Loucy (cell line): ENCODE measurements around the gene CRYGS.

Experiments used
- EZH2phosphoT487 ChIP-seq: fragments of 200-600 bp; IDR thresholded peaks from 2 replicates; pipeline ENCODE4 v1.6.1; 2018; ENCODE audit warnings: antibody characterized with exemption, mild to moderate bottlenecking, moderate library complexity, borderline replicate concordance
- TF ChIP-seq, protein P1 (sequence below): fragments of 200-600 bp; sonication (generic); conservative IDR thresholded peaks from 2 replicates; pipeline ENCODE4 v1.5.1; 2014; ENCODE audit warnings: mild to moderate bottlenecking, antibody characterized with exemption, low read length

DNA sequence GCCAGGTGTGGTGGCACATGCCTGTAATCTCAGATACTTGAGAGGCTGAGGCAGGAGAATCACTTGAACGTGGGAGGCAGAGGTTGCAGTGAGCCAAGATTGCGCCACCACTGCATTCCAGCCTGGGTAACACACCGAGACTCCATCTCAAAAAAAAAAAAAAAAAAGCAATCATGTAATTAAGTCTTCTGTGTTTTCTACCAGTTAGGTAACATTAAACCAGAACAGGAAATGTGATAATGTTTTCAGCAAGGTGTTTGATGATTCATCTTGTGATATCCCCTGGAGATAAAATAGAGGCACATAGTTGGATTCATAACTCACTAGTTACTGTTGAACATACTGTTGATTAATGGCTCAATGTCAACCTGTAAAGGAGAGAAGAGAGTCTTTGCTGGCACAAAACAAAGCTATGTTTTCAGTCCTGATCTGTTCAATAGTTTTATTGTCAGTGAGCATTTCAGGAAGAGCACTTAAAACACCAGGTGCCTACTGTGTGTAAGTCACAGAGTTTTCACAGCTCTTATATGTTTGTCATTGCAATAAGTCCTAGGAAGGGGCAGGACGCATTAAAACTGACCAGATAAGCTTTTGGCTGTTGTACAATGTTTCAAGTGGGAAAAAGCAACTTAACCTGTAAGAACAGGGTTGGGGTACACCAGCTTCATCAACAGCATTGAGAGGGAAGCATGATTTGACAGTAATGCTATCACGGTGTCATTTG, 45.8 kb upstream of the CRYGS start:
- TF ChIP-seq, protein P1, sequence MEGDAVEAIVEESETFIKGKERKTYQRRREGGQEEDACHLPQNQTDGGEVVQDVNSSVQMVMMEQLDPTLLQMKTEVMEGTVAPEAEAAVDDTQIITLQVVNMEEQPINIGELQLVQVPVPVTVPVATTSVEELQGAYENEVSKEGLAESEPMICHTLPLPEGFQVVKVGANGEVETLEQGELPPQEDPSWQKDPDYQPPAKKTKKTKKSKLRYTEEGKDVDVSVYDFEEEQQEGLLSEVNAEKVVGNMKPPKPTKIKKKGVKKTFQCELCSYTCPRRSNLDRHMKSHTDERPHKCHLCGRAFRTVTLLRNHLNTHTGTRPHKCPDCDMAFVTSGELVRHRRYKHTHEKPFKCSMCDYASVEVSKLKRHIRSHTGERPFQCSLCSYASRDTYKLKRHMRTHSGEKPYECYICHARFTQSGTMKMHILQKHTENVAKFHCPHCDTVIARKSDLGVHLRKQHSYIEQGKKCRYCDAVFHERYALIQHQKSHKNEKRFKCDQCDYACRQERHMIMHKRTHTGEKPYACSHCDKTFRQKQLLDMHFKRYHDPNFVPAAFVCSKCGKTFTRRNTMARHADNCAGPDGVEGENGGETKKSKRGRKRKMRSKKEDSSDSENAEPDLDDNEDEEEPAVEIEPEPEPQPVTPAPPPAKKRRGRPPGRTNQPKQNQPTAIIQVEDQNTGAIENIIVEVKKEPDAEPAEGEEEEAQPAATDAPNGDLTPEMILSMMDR, result no peak
- no peak for TF ChIP-seq EZH2phosphoT487
